HK-2 (cell line): Measurements from ENCODE around the gene PSME3IP1.
A peak's percentile ranks its signal among the peaks of the same experiment; 100 is the strongest.
"Not testable (repeated sequence)": the region's sequence is repeated elsewhere in the genome, so short reads cannot be mapped to it uniquely, and the experiment has no call there.

ENCODE experiments used
- DNase-seq: peaks from one replicate; pipeline ENCODE4 v3.0.0-alpha.2; 2018; ENCODE audit not compliant: unreplicated experiment

The PSME3IP1 gene

GRCh38 chr16:57196753-57197152 lies 10.9 kb upstream of the PSME3IP1 start:
- no peak for DNase-seq

DNA sequence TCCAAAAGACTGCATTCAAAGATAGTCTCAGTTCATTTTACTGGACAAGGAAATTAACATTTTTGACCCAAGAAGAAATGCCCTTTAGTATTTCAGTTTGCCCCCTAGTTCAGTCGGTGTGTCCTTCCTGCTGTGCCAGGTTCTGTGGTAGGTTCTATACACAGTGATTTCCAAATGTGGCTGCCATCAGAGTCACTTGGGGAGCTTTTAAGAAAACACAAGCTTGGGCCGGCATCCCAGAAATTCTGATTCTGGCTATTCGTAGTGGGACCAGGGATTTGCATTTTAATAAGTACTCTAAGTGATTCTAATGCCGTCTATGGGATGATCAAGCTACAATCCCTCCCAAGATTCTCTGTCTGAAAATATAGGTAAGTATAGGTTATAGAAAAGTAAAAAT lies 10.4 kb upstream of the PSME3IP1 start:
- no peak for DNase-seq

- DNase-seq: no peak
Measured at GRCh38 chr16:57194512-57194911, 8.7 kb upstream of the PSME3IP1 start.

DNA sequence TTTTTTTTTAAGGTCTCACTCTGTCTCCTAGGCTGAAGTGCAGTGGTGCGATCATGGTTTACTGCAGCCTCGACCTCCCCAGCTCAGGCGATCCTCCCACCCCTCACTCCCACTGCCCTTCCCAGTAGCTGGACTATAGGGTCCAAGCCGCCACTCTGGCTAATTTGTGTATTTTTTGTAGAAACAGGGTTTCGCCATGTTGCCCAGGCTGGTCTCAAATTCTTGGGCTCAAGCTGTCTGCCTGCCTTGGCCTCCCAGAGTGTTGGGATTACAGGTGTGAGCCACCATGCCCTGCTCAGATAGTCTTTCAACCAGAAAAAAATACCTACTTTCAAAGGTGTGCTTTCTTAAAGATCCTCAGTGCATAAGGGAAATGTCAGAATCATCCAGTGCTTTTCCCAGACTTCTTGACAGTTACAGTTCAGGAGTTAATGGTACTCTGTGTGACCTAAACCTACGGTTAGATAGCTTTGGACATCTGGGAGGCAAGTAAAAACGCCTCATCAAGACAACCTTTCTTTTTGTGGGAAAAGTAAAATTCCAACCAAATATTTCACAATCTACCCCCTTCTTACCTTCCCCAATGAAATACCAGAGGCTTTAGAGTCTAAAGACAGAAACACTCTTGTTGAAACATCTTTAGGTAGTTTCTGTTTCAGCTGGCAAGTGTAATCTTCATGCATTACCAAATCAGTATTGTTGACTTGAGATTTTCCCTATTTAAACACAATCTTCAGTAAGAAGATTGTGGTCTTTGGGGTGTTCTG lies 7.1 kb upstream of the PSME3IP1 start:
- no peak for DNase-seq

- DNase-seq: no peak
Measured at GRCh38 chr16:57192146-57192545, 6.3 kb upstream of the PSME3IP1 start.

- DNase-seq: no peak
Measured at GRCh38 chr16:57191056-57191571, 5.3 kb upstream of the PSME3IP1 start.

DNA sequence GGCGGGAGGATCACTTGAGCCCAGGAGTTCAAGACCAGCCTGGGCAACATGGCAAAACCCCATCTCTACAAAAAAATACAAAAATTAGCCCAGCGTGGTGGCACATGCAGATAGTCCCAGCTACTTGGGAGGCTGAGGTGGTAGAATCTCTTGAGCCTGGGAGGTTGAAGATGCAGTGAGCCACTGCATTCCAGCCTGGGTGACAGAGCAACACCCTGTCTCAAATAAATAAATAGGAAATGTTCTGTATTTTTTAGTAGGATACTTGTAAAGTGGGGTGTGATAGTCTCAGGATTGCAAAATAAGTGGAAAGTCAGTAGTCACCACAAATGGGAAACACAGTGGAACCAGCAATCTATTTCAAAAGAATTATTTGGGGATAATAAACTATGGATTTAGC lies 4.3 kb upstream of the PSME3IP1 start:
- no peak for DNase-seq

DNA sequence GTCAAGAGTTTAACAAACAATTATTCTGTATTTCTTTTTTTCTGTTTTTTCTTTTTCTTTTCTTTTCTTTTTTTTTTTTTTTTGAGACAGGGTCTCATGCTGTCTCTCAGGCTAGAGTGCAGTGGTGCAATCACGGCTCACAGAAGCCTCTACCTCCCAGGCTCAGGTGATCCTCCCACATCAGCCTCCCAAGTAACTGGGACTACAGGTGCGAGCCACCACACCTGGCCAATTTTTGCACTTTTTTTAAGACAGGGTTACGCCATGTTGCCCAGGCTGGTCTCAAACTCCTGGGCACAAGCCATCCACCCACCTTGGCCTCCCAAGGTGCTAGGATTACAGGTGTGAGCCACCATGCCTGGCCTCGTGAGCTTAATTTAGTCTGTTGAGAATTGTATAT lies 3.7 kb upstream of the PSME3IP1 start:
- DNase-seq: not testable (repeated sequence)

DNA sequence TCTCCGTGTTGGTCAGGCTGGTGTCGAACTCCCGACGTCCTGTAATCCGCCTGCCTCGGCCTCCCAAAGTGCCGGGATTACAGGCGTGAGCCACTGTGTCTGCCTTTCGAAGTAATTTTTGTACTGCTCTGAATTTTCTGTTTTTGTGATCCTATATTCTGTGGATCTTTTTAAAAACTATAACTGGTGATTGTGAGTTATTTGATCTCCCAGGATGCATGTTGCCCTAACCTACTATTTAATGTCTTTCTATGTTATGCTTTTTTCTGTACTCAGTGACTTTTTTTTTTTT lies 2.8 kb upstream of the PSME3IP1 start:
- no peak for DNase-seq

DNA sequence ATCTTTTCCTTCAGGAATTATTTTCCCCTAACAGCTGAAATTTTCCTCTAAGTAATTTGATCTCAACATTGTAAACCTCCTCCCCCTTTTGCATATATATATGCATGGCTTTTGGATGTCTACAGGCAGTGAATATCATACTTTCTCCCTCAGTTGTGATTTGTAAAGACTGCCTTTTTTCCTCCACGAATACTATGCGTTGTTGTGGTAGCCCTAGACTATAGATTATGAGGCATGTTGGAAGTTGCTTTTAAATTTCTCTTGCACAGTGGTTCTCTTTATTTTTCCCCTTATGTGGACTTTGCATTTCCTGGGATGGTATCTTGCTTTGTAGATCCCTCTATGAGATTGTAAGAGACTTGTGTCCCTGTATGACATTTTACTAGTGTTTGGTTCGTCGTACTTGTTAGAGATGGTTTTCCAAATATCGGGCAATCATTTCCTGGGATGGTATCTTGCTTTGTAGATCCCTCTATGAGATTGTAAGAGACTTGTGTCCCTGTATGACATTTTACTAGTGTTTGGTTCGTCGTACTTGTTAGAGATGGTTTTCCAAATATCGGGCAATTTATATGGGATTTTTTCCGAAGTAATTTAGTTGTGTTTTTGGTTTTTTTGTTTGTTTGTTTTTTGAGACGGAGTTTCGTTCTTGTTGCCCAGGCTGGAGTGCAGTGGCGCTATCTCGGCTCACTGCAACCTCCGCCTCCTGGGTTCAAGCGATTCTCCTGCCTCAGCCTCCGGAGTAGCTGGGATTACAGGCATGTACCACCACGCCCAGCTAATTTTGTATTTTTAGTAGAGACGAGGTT lies 2.3 kb upstream of the PSME3IP1 start:
- DNase-seq: not testable (repeated sequence)

- peak; percentile 41 for DNase-seq
Measured at GRCh38 chr16:57186872-57187854, 1.3 kb upstream of the PSME3IP1 start.

GRCh38 chr16:57185446-57185944 lies 344 bp downstream of the PSME3IP1 start:
- DNase-seq: peak; percentile 62

DNA sequence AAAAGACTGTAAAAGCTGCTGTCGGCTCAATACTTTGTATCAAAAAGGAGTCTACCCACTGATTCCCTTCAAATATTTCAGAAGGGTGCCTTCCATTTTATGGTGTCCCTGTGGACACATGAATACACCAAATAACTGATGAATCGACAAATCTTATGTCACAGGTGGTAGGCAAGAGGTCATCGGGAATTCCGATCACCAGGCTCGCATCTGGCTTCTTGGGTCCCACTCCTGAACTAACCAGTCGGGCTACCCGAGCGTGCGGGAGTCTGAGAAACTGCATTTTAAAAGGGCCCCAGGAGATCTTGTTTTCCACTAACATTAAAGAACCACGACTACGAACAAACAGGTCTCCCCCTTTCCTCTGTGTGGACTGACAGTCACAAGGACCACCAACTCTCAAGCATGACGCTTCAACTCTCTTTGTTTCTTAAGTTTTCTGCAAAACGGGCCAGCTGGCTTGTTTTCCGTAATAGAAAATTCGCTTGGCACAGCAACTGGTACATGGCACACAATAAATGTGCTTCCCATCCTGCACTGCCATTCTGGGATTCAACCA lies 873 bp downstream of the PSME3IP1 start:
- no peak for DNase-seq

DNA sequence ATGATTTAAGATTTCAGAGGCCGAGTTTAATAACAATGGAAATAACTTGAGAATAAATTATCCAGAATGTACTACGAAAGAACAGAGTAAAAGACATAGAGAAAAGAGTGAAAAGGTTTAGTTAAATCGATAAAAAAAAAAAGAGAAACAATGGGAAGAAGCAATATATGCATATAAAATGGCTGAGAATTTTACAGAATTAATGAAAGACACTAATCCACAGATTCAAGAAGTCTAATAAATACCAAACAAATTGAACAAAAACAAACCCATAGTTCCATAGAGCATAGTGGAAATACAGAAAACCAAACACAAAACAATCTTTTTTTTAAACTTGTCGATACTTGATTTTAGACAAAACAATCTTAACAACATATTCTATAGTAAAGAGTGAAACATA lies 1.7 kb downstream of the PSME3IP1 start:
- no peak for DNase-seq

DNA sequence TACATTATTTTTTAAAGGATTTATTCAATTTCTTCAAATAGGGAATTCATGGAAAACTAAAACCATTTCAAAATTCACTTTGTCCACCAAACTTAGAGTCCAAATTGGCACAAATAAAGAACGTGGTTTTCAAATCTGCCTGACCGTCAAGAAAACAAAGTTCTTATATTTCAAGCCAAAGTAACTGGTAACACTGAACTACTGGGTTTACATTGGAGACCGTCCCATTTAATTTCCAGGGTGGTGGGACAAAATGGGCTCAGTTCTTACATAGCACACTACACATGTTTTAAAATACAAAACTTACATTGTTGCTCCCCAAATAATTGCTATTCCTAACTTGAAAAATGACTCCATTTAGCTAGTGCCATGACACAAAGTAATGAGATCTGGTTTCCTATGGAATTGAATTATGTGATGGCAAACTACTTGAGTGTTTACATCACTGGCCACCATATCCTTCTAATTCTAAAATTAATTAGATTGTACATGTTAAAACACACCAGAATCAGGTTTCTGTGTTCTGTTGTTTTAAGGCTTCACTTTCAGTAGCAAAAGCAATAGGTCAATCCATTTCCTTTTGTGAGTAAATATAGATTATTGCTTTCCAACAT lies 6.5 kb downstream of the PSME3IP1 start:
- no peak for DNase-seq

GRCh38 chr16:57178793-57179212 lies 7.0 kb downstream of the PSME3IP1 start:
- no peak for DNase-seq

DNA sequence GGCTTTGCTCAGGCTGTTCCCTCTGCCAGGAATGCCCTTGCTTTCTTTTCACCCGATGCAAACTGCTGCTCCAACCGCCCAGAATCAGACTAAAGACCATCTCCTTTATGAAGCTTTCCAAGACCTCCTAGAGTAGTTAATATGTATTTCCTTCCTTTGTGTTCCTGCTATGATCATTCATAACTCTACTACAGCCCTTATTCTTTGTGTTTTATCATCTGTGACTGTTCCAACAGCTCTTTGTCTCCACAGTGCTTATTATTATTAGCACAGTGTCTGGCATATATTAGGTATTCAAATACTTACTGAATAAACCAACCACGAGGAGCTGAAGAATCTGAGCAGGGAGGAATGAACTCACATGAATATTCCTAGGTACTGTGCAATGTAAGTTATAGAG lies 7.6 kb downstream of the PSME3IP1 start:
- DNase-seq: no peak

DNA sequence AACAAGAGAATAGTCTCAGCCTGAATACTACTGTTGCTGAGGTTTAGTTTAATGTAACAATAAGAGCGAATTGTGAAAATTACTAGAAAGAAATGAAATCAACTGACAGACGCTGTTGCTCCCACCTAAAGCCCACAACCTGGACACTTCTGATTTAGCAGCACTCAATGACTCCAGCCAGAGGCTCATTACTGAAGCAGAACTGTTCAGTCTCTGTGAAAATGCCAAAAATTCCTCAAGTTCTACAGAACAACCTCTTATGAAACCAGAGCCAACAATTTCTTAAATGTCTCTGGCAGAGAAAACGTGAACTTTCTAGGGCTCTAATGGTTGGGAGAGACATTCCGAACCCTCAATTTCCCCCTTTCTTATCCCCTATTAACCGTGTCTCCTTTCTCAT lies 9.9 kb downstream of the PSME3IP1 start:
- DNase-seq: no peak

GRCh38 chr16:57172721-57173290 lies 13.0 kb downstream of the PSME3IP1 start:
- no peak for DNase-seq

DNA sequence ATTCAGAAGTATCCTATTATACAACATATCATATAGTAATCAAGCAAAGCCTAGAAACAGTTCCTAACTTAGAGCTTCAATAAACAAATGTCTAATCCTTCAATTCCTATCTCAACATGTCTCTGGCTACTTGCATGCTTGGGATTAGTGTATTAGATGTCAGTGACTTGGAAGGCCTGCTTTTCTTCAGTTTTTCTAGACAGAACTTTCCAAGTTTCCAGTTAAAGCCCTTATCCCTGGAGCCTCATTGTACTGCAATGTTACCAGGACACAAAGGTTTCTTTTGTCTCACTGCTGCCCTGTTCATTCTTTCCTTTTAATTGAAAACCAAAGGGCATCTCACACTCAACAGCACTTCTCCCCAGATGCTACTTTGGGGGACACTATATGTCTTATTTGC lies 16.5 kb downstream of the PSME3IP1 start:
- no peak for DNase-seq

DNA sequence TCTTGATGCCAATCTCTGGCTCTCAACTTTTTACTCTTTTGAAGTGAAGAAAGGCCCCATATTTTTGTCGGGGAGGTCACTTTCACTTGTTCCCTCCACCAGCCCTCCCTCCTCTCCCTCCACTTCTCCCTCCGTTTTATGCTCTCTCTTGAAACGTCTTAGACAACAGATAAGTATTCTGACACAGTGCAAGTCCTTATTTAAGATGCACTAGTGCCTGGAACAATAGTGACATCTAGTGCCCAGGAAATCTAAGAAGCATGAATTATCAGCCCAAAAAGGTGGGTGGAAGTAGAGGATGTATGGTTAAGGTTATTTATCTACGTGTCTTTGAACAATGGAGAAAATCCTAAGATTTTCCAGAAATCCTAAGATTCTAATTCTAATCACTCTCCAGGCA lies 17.9 kb downstream of the PSME3IP1 start:
- DNase-seq: no peak
